Endothelial cell of umbilical vein (primary cell): ENCODE data around the gene CCT8.

Experiments
- EZH2 ChIP-seq: IDR thresholded peaks from 2 replicates; pipeline ENCODE4 v1.6.1; 2012; ENCODE audit warnings: borderline replicate concordance, low read depth, mild to moderate bottlenecking, moderate library complexity, low read length, inconsistent platforms; ENCODE audit not compliant: severe bottlenecking
- FOS ChIP-seq: IDR thresholded peaks from 2 replicates; pipeline ENCODE4 v1.6.1; 2011; ENCODE audit warnings: mild to moderate bottlenecking, low read length, moderate library complexity, borderline replicate concordance; ENCODE audit not compliant: insufficient read depth
- GATA2 ChIP-seq: IDR thresholded peaks from 2 replicates; pipeline ENCODE4 v1.7.0; 2011; ENCODE audit warnings: low read depth, mild to moderate bottlenecking, moderate library complexity, mixed read lengths, low read length; ENCODE audit not compliant: insufficient read length, insufficient read depth
- JUN ChIP-seq: IDR thresholded peaks from 2 replicates; pipeline ENCODE4 v1.6.1; 2011; ENCODE audit warnings: borderline replicate concordance, low read depth; ENCODE audit not compliant: insufficient read length, insufficient read depth
- MAX ChIP-seq: IDR thresholded peaks from 2 replicates; pipeline ENCODE4 v1.6.1; 2011; ENCODE audit not compliant: insufficient read depth, insufficient read length
- MYC ChIP-seq: IDR thresholded peaks from one replicate; pipeline ENCODE4 v1.6.1; 2011; ENCODE audit warnings: mild to moderate bottlenecking, low read depth, low read length
- POLR2A ChIP-seq: IDR thresholded peaks from 2 replicates; pipeline ENCODE4 v1.6.1; 2012; ENCODE audit warnings: low read depth, mild to moderate bottlenecking, control low read depth, low read length
- POLR2AphosphoS5 ChIP-seq: IDR thresholded peaks from 2 replicates; pipeline ENCODE4 v1.6.1; 2012; ENCODE audit warnings: low read depth, mild to moderate bottlenecking, control low read depth, low read length, moderate library complexity; ENCODE audit not compliant: insufficient read depth
- TF ChIP-seq, protein P1 (sequence below), 2 donors: IDR thresholded peaks; 1 replicate in 1 of 2; 2 replicates in 1 of 2; pipeline ENCODE4 v1.5.1; 2011; ENCODE audit warnings: low read length in 2 of 2, mild to moderate bottlenecking in 2 of 2, moderate library complexity in 2 of 2, control low read depth in 1 of 2, inconsistent platforms in 1 of 2, low read depth in 1 of 2; ENCODE audit not compliant: insufficient read depth in 1 of 2; ENCODE audit errors: extremely low read depth in 1 of 2

DNA sequence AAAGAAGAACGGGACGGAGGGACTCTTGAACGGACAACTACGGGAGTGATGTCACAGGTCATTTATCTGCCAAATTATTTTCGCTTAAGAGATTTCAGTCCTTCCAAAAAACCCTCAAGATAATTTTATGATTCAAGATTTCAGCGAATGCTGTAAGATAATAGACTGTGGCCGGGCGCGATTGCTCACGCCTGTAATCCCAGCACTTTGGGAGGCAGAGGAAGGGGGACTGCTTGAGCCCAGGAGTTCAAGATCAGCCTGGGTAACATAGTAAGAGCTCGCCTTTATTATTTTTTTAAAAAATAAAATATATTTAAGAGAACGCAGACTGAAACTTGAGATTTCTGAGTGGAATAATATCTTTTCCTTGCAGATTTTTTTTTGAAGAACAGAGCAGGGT, 54.9 kb downstream of the CCT8 start:
- TF ChIP-seq, protein P1, sequence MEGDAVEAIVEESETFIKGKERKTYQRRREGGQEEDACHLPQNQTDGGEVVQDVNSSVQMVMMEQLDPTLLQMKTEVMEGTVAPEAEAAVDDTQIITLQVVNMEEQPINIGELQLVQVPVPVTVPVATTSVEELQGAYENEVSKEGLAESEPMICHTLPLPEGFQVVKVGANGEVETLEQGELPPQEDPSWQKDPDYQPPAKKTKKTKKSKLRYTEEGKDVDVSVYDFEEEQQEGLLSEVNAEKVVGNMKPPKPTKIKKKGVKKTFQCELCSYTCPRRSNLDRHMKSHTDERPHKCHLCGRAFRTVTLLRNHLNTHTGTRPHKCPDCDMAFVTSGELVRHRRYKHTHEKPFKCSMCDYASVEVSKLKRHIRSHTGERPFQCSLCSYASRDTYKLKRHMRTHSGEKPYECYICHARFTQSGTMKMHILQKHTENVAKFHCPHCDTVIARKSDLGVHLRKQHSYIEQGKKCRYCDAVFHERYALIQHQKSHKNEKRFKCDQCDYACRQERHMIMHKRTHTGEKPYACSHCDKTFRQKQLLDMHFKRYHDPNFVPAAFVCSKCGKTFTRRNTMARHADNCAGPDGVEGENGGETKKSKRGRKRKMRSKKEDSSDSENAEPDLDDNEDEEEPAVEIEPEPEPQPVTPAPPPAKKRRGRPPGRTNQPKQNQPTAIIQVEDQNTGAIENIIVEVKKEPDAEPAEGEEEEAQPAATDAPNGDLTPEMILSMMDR (IDR thresholded peaks at IDR 0.05; ENCODE audit: extremely low read depth in 1 of 2, insufficient read depth in 1 of 2, low read depth in 1 of 2, low read length in 2 of 2) = no peak
- no peak for TF ChIP-seq GATA2
- no peak for TF ChIP-seq EZH2
- no peak for TF ChIP-seq POLR2A
- TF ChIP-seq MAX = no peak
- TF ChIP-seq POLR2AphosphoS5 = no peak
- no peak for TF ChIP-seq FOS
- TF ChIP-seq MYC = no peak
- TF ChIP-seq JUN = no peak
